Nephron (organoid): ENCODE data around the gene ASTN1.

Experiments used
- H3K27ac Mint-ChIP-seq, 3 experiments: 2 replicates each; pipeline ENCODE4 v1.8.0; 2020; ENCODE audit warnings: mixed read lengths in 3 of 3, mild to moderate bottlenecking in 2 of 3, moderate library complexity in 1 of 3
- H3K27me3 Mint-ChIP-seq: 2 replicates; pipeline ENCODE4 v1.8.0; 2021; ENCODE audit warnings: low read depth, mild to moderate bottlenecking, moderate library complexity, mixed read lengths
- H3K36me3 Mint-ChIP-seq: 2 replicates; pipeline ENCODE4 v1.8.0; 2020; ENCODE audit warnings: low read depth, mixed read lengths
- H3K4me1 Mint-ChIP-seq: 2 replicates; pipeline ENCODE4 v1.8.0; 2020; ENCODE audit warnings: mixed read lengths
- H3K4me3 Mint-ChIP-seq, 3 experiments: 2 replicates each; pipeline ENCODE4 v1.8.0; 2020; ENCODE audit warnings: mild to moderate bottlenecking in 3 of 3, mixed read lengths in 3 of 3, moderate library complexity in 2 of 3
- H3K9me3 Mint-ChIP-seq: 2 replicates; pipeline ENCODE4 v1.8.0; 2020; ENCODE audit warnings: mixed read lengths
- TF ChIP-seq, protein P1 (sequence below), 3 experiments: fragments of 200-600 bp; sonication (generic); IDR thresholded peaks; one replicate each; pipeline ENCODE4 v1.5.0; 2021; ENCODE audit warnings: antibody characterized with exemption in 3 of 3; ENCODE audit not compliant: unreplicated experiment in 3 of 3

Gene ASTN1

DNA sequence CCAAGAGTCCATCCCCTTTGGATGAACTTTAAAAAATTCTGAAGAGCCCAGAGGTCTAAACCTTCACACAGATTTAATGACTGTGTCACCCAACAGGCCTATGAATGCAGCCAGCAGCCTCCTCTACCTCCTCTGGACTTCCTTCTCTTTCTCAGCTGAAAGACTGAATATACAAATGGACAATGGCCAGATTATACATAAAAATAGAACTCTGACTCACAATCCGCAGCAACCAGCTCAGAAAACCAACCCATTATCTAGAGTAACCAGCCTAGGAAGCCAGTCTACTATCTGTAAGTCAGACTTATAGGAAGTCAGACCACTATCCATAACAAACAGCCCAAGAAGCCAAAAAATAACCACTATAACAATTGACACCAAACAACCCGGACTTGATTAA is 224.5 kb downstream of the ASTN1 start:
- no peak overlapping the region for H3K4me3 Mint-ChIP-seq
- no peak overlapping the region for H3K27ac Mint-ChIP-seq
- no peaks in the 10 kb centered on the region for H3K4me1 Mint-ChIP-seq
- H3K27me3 Mint-ChIP-seq: peaks cover 4% of the 10 kb centered on the region
- H3K9me3 Mint-ChIP-seq: no peaks in the 10 kb centered on the region
- peaks cover 11% of the 10 kb centered on the region for H3K36me3 Mint-ChIP-seq
- TF ChIP-seq, protein P1, sequence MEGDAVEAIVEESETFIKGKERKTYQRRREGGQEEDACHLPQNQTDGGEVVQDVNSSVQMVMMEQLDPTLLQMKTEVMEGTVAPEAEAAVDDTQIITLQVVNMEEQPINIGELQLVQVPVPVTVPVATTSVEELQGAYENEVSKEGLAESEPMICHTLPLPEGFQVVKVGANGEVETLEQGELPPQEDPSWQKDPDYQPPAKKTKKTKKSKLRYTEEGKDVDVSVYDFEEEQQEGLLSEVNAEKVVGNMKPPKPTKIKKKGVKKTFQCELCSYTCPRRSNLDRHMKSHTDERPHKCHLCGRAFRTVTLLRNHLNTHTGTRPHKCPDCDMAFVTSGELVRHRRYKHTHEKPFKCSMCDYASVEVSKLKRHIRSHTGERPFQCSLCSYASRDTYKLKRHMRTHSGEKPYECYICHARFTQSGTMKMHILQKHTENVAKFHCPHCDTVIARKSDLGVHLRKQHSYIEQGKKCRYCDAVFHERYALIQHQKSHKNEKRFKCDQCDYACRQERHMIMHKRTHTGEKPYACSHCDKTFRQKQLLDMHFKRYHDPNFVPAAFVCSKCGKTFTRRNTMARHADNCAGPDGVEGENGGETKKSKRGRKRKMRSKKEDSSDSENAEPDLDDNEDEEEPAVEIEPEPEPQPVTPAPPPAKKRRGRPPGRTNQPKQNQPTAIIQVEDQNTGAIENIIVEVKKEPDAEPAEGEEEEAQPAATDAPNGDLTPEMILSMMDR (IDR thresholded peaks at IDR 0.05; ENCODE audit: unreplicated experiment in 3 of 3): no peak

DNA sequence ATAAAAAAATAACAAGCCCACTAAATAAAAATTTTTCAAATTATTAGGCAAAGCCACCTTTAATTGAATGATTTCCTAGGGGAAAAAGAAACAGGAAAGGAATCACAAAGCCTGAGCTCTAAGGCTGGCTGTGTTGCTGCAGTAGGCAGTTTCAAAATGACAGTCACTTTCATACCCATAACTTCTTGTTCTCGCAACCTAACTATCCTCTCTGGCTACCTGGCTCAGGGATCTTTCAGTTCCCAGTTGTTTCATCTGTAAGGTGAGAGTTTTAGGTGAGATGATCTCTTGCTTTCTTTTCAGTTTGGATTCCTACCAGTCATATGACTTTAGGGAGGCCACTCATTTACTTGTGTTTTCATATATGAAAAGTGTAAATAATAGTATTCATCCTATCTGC is 226.1 kb downstream of the ASTN1 start:
- no peak overlapping the region for H3K27ac Mint-ChIP-seq
- TF ChIP-seq, protein P1 (IDR thresholded peaks at IDR 0.05; ENCODE audit: unreplicated experiment in 3 of 3): no peak
- H3K36me3 Mint-ChIP-seq: peaks cover 11% of the 10 kb centered on the region
- H3K4me1 Mint-ChIP-seq: no peaks in the 10 kb centered on the region
- H3K9me3 Mint-ChIP-seq: no peaks in the 10 kb centered on the region
- no peak overlapping the region for H3K4me3 Mint-ChIP-seq
- H3K27me3 Mint-ChIP-seq: peaks cover 9% of the 10 kb centered on the region

DNA sequence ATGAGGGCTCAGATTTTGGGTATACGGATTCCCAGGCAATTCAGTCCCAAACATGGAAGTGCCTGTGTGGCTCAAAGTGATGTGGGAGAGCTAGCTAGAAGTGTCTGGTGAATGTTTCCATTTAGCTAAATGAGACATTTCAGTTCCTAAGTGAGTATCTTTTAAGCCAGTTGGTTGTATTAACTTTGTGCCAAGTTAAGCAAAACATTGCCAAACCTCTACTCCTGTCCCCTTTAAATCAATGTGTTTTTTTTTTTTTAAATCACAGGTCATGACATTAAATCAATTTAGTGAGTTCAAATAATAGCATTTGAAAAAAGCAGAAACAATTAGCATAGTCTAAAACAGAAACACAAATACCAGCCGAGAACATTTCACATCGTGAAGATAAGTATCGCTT is 230.1 kb downstream of the ASTN1 start:
- Mint-ChIP-seq H3K36me3 (peaks cover 17% of the 10 kb centered on the region), H3K27me3 (peaks cover 7% of the 10 kb centered on the region), H3K27ac (no peak overlapping the region), H3K9me3 (peaks cover 2% of the 10 kb centered on the region), H3K4me1 (no peaks in the 10 kb centered on the region), H3K4me3 (no peak overlapping the region)
- TF ChIP-seq, protein P1 (IDR thresholded peaks at IDR 0.05; ENCODE audit: unreplicated experiment in 3 of 3): no peak

DNA sequence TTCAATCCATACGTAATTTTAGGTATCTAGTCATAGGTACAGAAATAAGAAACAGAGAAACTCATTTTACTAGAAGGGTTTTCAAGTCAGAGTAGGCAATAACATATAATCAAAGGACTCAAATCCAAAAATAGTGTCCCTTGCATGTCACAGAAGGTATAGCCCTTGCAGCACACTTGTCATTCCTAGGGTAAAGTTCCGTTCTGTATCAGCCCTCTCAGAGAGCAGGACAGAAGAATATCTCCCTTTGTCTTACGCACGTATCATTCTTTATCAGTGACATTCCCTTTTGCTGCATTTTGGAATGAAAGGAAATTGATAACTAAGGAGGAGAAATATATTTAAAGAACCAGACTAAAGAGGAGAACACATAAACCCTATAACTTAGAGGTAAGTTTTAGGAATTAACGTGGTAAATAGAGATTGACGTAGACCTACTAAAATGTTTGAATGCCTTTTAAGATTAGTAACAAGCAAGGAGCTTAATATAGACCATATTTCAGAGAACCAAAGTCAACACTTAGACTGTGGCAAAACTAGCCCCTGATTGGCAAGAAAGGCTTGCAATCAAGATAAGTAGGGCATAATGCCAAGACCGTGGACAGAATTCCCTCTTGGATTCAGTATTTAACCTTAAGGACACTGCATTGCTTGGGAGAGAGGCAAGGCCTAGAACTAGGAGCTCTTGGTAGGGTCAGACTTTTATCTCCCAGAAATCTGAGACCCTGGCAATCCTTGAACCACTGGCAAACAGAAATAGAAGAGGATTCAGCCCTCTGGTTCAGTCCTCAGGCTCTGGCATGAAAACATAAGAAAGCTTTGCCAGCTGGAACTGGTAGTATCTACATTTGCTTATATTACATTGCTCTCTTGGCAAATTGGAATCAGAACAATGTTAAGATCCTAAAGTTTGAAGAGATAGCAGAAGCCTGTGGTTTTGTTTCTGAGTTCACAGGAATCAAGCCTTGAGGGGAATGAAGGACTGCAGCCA is 232.1 kb downstream of the ASTN1 start:
- H3K27me3 Mint-ChIP-seq: peaks cover 12% of the 10 kb centered on the region
- no peak overlapping the region for H3K4me3 Mint-ChIP-seq
- H3K27ac Mint-ChIP-seq: no peak overlapping the region
- peaks cover 2% of the 10 kb centered on the region for H3K9me3 Mint-ChIP-seq
- no peaks in the 10 kb centered on the region for H3K4me1 Mint-ChIP-seq
- H3K36me3 Mint-ChIP-seq: peaks cover 29% of the 10 kb centered on the region
- TF ChIP-seq, protein P1 (IDR thresholded peaks at IDR 0.05; ENCODE audit: unreplicated experiment in 3 of 3): no peak

DNA sequence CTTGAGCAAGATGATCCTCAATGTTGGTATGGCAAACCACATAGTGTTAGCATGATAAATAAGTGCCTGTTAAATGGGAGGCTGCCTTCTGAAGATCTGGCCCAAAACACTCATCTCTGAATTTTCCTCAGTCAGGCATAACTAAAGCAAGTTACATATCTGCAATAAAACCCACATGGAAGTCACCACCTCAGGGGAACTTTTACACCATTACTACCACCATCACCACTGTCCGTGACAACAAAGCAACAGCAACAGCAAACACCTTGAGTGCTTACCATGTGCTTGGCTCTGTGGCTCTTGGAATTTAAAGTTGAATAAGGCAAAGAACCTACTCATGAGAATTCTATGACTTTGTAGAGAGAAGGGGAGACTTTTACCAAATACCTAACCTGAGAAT is 233.0 kb downstream of the ASTN1 start:
- Mint-ChIP-seq H3K27me3 (peaks cover 12% of the 10 kb centered on the region), H3K36me3 (peaks cover 29% of the 10 kb centered on the region), H3K9me3 (peaks cover 2% of the 10 kb centered on the region), H3K4me1 (peaks cover 5% of the 10 kb centered on the region), H3K27ac (no peak overlapping the region), H3K4me3 (no peak overlapping the region)
- TF ChIP-seq, protein P1 (IDR thresholded peaks at IDR 0.05; ENCODE audit: unreplicated experiment in 3 of 3): no peak
